IMR-90 (cell line): ENCODE results near the gene RAD51B. TPM values are rescaled to one million over a fixed set of nuclear protein-coding genes. Genes with fewer than 3 reads are reported as not detected.
A peak's percentile ranks its signal among the peaks of the same experiment; 100 is the strongest.

Source experiments
- ATAC-seq: fragments of 200-7000 bp; cut with Tn5 transposase; 2 replicates; pipeline ENCODE4 v1.9.1; 2020; ENCODE audit warnings: low read depth, mild to moderate bottlenecking, moderate library complexity
- BruUV-seq: library from RNA; stranded (reverse); fragments of 400-500 nt; replicated peaks from 2 replicates; lab custom pipeline; 2021; lab: Mats Ljungman, UMichigan
- CTCF ChIA-PET: fragments of 300-600 bp; formaldehyde crosslinking; extraction: SDS; loops from one replicate; lab custom pipeline; 2021; ENCODE audit warnings: antibody characterized with exemption; lab: Yijun Ruan, JAX
- POLR2A ChIA-PET: fragments of 300-600 bp; sonication (Branson Sonifier 250); formaldehyde crosslinking; loops from one replicate; lab custom pipeline; 2022; ENCODE audit warnings: antibody characterized with exemption; ENCODE audit not compliant: unreplicated experiment; lab: Charles Lee
- DNase-seq: peaks from one replicate; pipeline ENCODE4 v3.0.0; 2013
- H2AFZ ChIP-seq: replicated peaks from 2 replicates; pipeline ENCODE3; 2013; ENCODE audit warnings: low read length, mild to moderate bottlenecking; ENCODE audit not compliant: poor library complexity
- H2AK5ac ChIP-seq: 2 replicates; pipeline ENCODE4 v1.6.1; 2013; ENCODE audit warnings: low read depth, low read length, inconsistent platforms
- H2AK9ac ChIP-seq: replicated peaks from 2 replicates; pipeline ENCODE3; 2013; ENCODE audit warnings: mild to moderate bottlenecking, low read depth, low read length, moderate library complexity; ENCODE audit not compliant: poor library complexity
- H2BK120ac ChIP-seq: 2 replicates; pipeline ENCODE4 v1.6.1; 2013; ENCODE audit warnings: low read depth, low read length, inconsistent platforms
- H2BK15ac ChIP-seq: 3 replicates; pipeline ENCODE4 v1.6.1; 2013; ENCODE audit warnings: low read depth, low read length, inconsistent platforms
- H2BK20ac ChIP-seq: 2 replicates; pipeline ENCODE4 v1.6.1; 2013; ENCODE audit warnings: low read depth, mild to moderate bottlenecking, inconsistent platforms, low read length, moderate library complexity
- H2BK5ac ChIP-seq: 2 replicates; pipeline ENCODE4 v1.6.1; 2013; ENCODE audit warnings: mild to moderate bottlenecking, low read depth, low read length, inconsistent platforms; ENCODE audit not compliant: poor library complexity, severe bottlenecking
- H3K14ac ChIP-seq: replicated peaks from 2 replicates; pipeline ENCODE4 v1.6.1; 2013; ENCODE audit warnings: low read depth, low read length, inconsistent platforms
- H3K18ac ChIP-seq: 2 replicates; pipeline ENCODE4 v1.6.1; 2013; ENCODE audit warnings: low read depth, low read length, control low read depth
- H3K23ac ChIP-seq: 2 replicates; pipeline ENCODE4 v1.6.1; 2013; ENCODE audit warnings: low read depth, low read length, inconsistent platforms
- H3K27ac ChIP-seq: 2 replicates; pipeline ENCODE4 v1.5.1; 2013; ENCODE audit warnings: mild to moderate bottlenecking, control low read depth, low read length; ENCODE audit not compliant: insufficient read depth
- H3K27me3 ChIP-seq: 2 replicates; pipeline ENCODE4 v1.6.1; 2013; ENCODE audit warnings: low read length; ENCODE audit not compliant: control insufficient read depth, insufficient read depth
- H3K36me3 ChIP-seq: 2 replicates; pipeline ENCODE4 v1.6.1; 2013; ENCODE audit warnings: low read length, mixed read lengths; ENCODE audit not compliant: control insufficient read depth, insufficient read depth
- H3K4ac ChIP-seq: 2 replicates; pipeline ENCODE4 v1.6.1; 2013; ENCODE audit warnings: low read depth, low read length, inconsistent platforms
- H3K4me1 ChIP-seq: 2 replicates; pipeline ENCODE4 v1.6.1; 2013; ENCODE audit warnings: low read length, mixed read lengths; ENCODE audit not compliant: control insufficient read depth, insufficient read depth
- H3K4me2 ChIP-seq: 2 replicates; pipeline ENCODE4 v1.6.1; 2013; ENCODE audit warnings: low read depth, mild to moderate bottlenecking, control low read depth, low read length, moderate library complexity
- H3K4me3 ChIP-seq: 2 replicates; pipeline ENCODE4 v1.5.1; 2013; ENCODE audit warnings: low read depth, mild to moderate bottlenecking, control low read depth, low read length, moderate library complexity; ENCODE audit not compliant: insufficient read depth
- H3K56ac ChIP-seq: 2 replicates; pipeline ENCODE4 v1.6.1; 2013; ENCODE audit warnings: low read length, inconsistent platforms; ENCODE audit not compliant: insufficient read depth; ENCODE audit errors: extremely low read depth
- H3K79me1 ChIP-seq, 2 experiments: 2 replicates each; pipeline ENCODE4 v1.6.1; 2013; ENCODE audit warnings: low read length in 2 of 2, inconsistent platforms in 1 of 2, low read depth in 1 of 2
- H3K9ac ChIP-seq: 2 replicates; pipeline ENCODE4 v1.6.1; 2013; ENCODE audit warnings: low read depth, low read length, control low read depth
- H3K9me1 ChIP-seq: 2 replicates; pipeline ENCODE4 v1.6.1; 2013; ENCODE audit warnings: low read length, inconsistent platforms; ENCODE audit not compliant: insufficient read depth
- H3K9me3 ChIP-seq: 2 replicates; pipeline ENCODE4 v1.6.1; 2013; ENCODE audit warnings: low read length; ENCODE audit not compliant: control insufficient read depth, insufficient read depth
- H4K20me1 ChIP-seq: 2 replicates; pipeline ENCODE4 v1.6.1; 2013; ENCODE audit warnings: low read length, inconsistent platforms; ENCODE audit not compliant: insufficient read depth
- H4K5ac ChIP-seq: 2 replicates; pipeline ENCODE4 v1.6.1; 2013; ENCODE audit warnings: mild to moderate bottlenecking, low read depth, low read length, control low read depth
- H4K8ac ChIP-seq, 2 experiments: 2 replicates each; pipeline ENCODE4 v1.6.1; 2013; ENCODE audit warnings: low read depth in 2 of 2, low read length in 2 of 2, control low read depth in 1 of 2, inconsistent platforms in 1 of 2
- H4K91ac ChIP-seq: 2 replicates; pipeline ENCODE4 v1.6.1; 2013; ENCODE audit warnings: low read depth, low read length, inconsistent platforms; ENCODE audit not compliant: insufficient read depth
- CEBPB ChIP-seq: IDR thresholded peaks from 2 replicates; pipeline ENCODE4 v1.6.1; 2012; ENCODE audit warnings: low read depth, low read length, improper control_type of control experiment
- CHD1 ChIP-seq: IDR thresholded peaks from 2 replicates; pipeline ENCODE4 v1.6.1; 2012; ENCODE audit warnings: low read depth, low read length, improper control_type of control experiment
- FOS ChIP-seq: fragments of 150-350 bp; IDR thresholded peaks from 2 replicates; pipeline ENCODE4 v1.6.1; 2016; ENCODE audit warnings: low read depth, low read length
- MAZ ChIP-seq: IDR thresholded peaks from 2 replicates; pipeline ENCODE4 v1.6.1; 2012; ENCODE audit warnings: low read depth, mild to moderate bottlenecking, low read length, improper control_type of control experiment, moderate library complexity, borderline replicate concordance
- RFX5 ChIP-seq: IDR thresholded peaks from 2 replicates; pipeline ENCODE4 v1.8.0; 2012; ENCODE audit warnings: low read depth, mild to moderate bottlenecking, low read length, moderate library complexity
- WGBS, 2 experiments: methylation state at CpG; one replicate each; pipeline versions ENCODE4 v1.1.5 to v1.1.7; 2013; ENCODE audit warnings: missing lambda C conversion rate in 2 of 2; ENCODE audit not compliant: insufficient read length in 1 of 2; ENCODE audit errors: extremely low coverage in 2 of 2; 5-methylcytosine and 5-hydroxymethylcytosine counted together
- dilution Hi-C: fragments of 300-500 bp; cut with HindIII; formaldehyde crosslinking; loops from one replicate; pipeline ENCODE4 v1.14.3; 2018; ENCODE audit warnings: low sequenced_read_pairs; ENCODE audit not compliant: unreplicated experiment
- in situ Hi-C: fragments of 300-500 bp; cut with MboI; formaldehyde crosslinking; loops from 3 replicates; pipeline ENCODE4 v1.14.3; 2019; ENCODE audit warnings: low sequenced_read_pairs, inconsistent platforms, mixed read lengths
- intact Hi-C: fragments of 100-400 bp; cut with micrococcal nuclease; formaldehyde crosslinking; loops from 2 replicates; pipeline ENCODE4 v1.10.0; 2022
- polyA plus RNA-seq, 3 experiments: library from polyadenylated mRNA; depleted of rRNA; stranded (reverse); fragments of >200 nt; gene quantifications; 2 replicates each; pipeline ENCODE4 v1.2.3, GENCODE V29; 2012; ENCODE audit warnings: low replicate concordance in 1 of 3
- total RNA-seq: library from RNA; depleted of rRNA; stranded (reverse); fragments of >200 nt; gene quantifications from 2 replicates; pipeline ENCODE4 v1.2.3, GENCODE V29; 2012
- TF ChIP-seq, protein P1 (sequence below): fragments of 150-350 bp; IDR thresholded peaks from 2 replicates; pipeline ENCODE4 v1.6.1; 2016; ENCODE audit warnings: low read depth, mild to moderate bottlenecking, low read length, moderate library complexity, borderline replicate concordance
- TF ChIP-seq, protein P2 (sequence below): fragments of 150-350 bp; IDR thresholded peaks from 2 replicates; pipeline ENCODE4 v1.6.1; 2017; ENCODE audit warnings: mild to moderate bottlenecking, antibody characterized with exemption, low read length, low read depth

RAD51B gene
- total and polyA plus RNA-seq, 2 of the 4 experiments (the other 2 are of a cell fraction) = 5.1 to 18.8 TPM

GRCh38 chr14:68538639-68539038 is 719.1 kb downstream of the RAD51B start:
- Histone ChIP-seq H3K4me3 (no peak overlapping the region), H4K5ac (no peak overlapping the region), H3K27ac (no peak overlapping the region), H3K9me3 (no peaks in the 10 kb centered on the region), H2BK5ac (no peak overlapping the region), H2AK5ac (peak overlapping the region; percentile 35; the same call in 1 of the 2 replicates), H3K27me3 (no peaks in the 10 kb centered on the region), H4K8ac (no peak overlapping the region), H3K9ac (no peak overlapping the region), H2AFZ (no peak overlapping the region), H2AK9ac (no peak overlapping the region), H3K4ac (no peak overlapping the region), H3K56ac (no peak overlapping the region), H3K4me1 (peaks cover 13% of the 10 kb centered on the region), H3K9me1 (peaks cover 7% of the 10 kb centered on the region), H2BK120ac (no peak overlapping the region), H3K18ac (no peak overlapping the region), H3K4me2 (no peak overlapping the region), H2BK20ac (0 out of 2 replicates have a peak overlapping the region, but pooled peaks have one; percentile 24), H3K14ac (no peak overlapping the region), H3K36me3 (no peaks in the 10 kb centered on the region), H4K20me1 (no peaks in the 10 kb centered on the region), H3K79me1 (no peaks in the 10 kb centered on the region), H2BK15ac (no peak overlapping the region), H4K91ac (no peak overlapping the region), H3K23ac (no peak overlapping the region)
- no peak for TF ChIP-seq FOS
- TF ChIP-seq, protein P1, sequence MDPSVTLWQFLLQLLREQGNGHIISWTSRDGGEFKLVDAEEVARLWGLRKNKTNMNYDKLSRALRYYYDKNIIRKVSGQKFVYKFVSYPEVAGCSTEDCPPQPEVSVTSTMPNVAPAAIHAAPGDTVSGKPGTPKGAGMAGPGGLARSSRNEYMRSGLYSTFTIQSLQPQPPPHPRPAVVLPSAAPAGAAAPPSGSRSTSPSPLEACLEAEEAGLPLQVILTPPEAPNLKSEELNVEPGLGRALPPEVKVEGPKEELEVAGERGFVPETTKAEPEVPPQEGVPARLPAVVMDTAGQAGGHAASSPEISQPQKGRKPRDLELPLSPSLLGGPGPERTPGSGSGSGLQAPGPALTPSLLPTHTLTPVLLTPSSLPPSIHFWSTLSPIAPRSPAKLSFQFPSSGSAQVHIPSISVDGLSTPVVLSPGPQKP = no peak
- TF ChIP-seq CHD1 = no peak
- no peak for TF ChIP-seq RFX5
- TF ChIP-seq CEBPB = no peak
- TF ChIP-seq, protein P2, sequence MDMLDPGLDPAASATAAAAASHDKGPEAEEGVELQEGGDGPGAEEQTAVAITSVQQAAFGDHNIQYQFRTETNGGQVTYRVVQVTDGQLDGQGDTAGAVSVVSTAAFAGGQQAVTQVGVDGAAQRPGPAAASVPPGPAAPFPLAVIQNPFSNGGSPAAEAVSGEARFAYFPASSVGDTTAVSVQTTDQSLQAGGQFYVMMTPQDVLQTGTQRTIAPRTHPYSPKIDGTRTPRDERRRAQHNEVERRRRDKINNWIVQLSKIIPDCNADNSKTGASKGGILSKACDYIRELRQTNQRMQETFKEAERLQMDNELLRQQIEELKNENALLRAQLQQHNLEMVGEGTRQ = no peak
- TF ChIP-seq MAZ = no peak
- DNase-seq = no peak
- ChIA-PET CTCF (no interaction called here), POLR2A (no interaction called here)
- no peak for ATAC-seq
- WGBS, 2 experiments = 83% methylated on average over 1 of the region's 2 CpGs; no CpG with 5 or more reads in 1 of the 2 experiments
- intact Hi-C loops = no loop called here
- in situ Hi-C loops = no loop called here
- dilution Hi-C loops = no loop called here
- no TSS peak for BruUV-seq
